H1 (cell line): ENCODE results near the gene KLHL29. TPM values are rescaled to one million over a fixed set of nuclear protein-coding genes. Genes with fewer than 3 reads are reported as not detected.

Experiments used
- CHD7 ChIP-seq: fragments of 300-600 bp; sonication (generic); IDR thresholded peaks from 2 replicates; pipeline ENCODE4 v1.7.1; 2012; ENCODE audit warnings: low read length, moderate library complexity, mild to moderate bottlenecking, inconsistent platforms; ENCODE audit not compliant: insufficient replicate concordance
- EP300 ChIP-seq, 2 experiments: IDR thresholded peaks; 1 replicate in 1 of 2; 2 replicates in 1 of 2; pipeline ENCODE4 v1.6.1; 2011 to 2012; ENCODE audit warnings: low read depth in 2 of 2, low read length in 2 of 2, mild to moderate bottlenecking in 2 of 2, borderline replicate concordance in 1 of 2, inconsistent platforms in 1 of 2, moderate library complexity in 1 of 2
- polyA plus RNA-seq, 7 experiments: library from polyadenylated mRNA; depleted of rRNA in 3 of 7; stranded (reverse) in 5 of 7; unstranded in 2 of 7; fragments of >200 nt in 5 of 7; fragments of 200-250 nt in 2 of 7; gene quantifications; 1 replicate in 5 of 7; 2 replicates in 1 of 7; 4 replicates in 1 of 7; pipeline versions ENCODE4 v1.2.1 to v1.2.3, GENCODE V29; 2011 to 2013; ENCODE audit warnings: missing spikeins in 2 of 7, mixed read lengths in 2 of 7
- total RNA-seq: library from RNA; stranded (reverse); fragmentation: NEBNext Ultra II Directional; extraction: Animal tissue kit (Norgen Biotek cat#: 25700); gene quantifications from 2 replicates; pipeline ENCODE4 v1.2.1, GENCODE V29; 2021

The KLHL29 gene
- total and polyA plus RNA-seq, 2 of the 8 experiments (the other 6 are each of a cell fraction or from before 2014, with no cell fraction given): 1.1 to 4.7 TPM

DNA sequence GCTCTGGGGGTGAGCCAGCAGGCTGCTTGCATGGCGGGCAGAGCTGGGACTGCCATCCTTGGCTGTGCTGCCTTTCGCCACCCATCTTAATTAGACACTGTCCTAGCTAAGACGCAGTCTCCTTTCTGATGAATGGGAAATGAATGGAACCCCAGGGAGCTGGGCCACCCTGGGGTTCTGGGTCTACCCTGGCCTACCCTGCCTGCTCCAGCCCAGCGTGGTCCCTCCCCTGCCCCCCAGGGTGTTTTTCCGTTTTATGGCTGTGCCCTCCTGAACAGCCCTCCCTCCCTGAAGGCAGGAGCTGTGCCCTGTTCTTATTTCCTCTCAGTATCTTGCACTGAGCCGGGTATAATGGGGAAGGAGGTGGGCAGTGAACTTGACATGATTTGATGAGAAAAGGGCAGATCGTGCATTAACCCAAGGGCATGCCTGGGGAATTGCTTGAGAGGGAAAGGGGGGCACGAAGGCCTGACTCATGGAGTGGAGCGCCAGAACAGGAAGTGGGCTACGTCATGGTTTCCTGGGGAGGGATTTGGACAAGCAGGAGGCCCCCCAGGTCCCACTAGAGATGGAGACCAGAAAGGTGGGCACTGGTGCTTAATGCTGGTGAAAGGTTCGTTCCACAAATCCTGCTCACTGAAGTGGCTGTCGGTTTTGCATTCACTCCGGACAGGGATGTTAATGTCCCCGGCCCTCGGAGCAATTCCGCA, 165.0 kb downstream of the KLHL29 start (continued):
- no peak for TF ChIP-seq CHD7
- peak in 1 of 2 experiments; percentile 29; a peak in 1 of 3 replicates for TF ChIP-seq EP300 (IDR thresholded peaks at IDR 0.05; ENCODE audit: borderline replicate concordance in 1 of 2, low read depth in 2 of 2, low read length in 2 of 2)
